ENCODE measurements around the gene GABBR2.
A peak's percentile ranks its signal among the peaks of the same experiment; 100 is the strongest.
"Not testable (repeated sequence)": the region's sequence is repeated elsewhere in the genome, so short reads cannot be mapped to it uniquely, and the experiment has no call there.

GABBR2 gene

GRCh38 chr9:98465799-98466198 lies 242.9 kb downstream of the GABBR2 start:
- no peak for DNase-seq

- not testable (repeated sequence) for DNase-seq
Observed at GRCh38 chr9:98464156-98464690, 244.5 kb downstream of the GABBR2 start.

GRCh38 chr9:98462310-98462709 lies 246.4 kb downstream of the GABBR2 start:
- DNase-seq = no peak

- no peak for DNase-seq
Observed at GRCh38 chr9:98460704-98461103, 248.0 kb downstream of the GABBR2 start.

GRCh38 chr9:98457726-98458370 lies 250.9 kb downstream of the GABBR2 start:
- no peak for DNase-seq

- peak; percentile 72 for DNase-seq
Observed at GRCh38 chr9:98456156-98456613, 252.6 kb downstream of the GABBR2 start.

DNA sequence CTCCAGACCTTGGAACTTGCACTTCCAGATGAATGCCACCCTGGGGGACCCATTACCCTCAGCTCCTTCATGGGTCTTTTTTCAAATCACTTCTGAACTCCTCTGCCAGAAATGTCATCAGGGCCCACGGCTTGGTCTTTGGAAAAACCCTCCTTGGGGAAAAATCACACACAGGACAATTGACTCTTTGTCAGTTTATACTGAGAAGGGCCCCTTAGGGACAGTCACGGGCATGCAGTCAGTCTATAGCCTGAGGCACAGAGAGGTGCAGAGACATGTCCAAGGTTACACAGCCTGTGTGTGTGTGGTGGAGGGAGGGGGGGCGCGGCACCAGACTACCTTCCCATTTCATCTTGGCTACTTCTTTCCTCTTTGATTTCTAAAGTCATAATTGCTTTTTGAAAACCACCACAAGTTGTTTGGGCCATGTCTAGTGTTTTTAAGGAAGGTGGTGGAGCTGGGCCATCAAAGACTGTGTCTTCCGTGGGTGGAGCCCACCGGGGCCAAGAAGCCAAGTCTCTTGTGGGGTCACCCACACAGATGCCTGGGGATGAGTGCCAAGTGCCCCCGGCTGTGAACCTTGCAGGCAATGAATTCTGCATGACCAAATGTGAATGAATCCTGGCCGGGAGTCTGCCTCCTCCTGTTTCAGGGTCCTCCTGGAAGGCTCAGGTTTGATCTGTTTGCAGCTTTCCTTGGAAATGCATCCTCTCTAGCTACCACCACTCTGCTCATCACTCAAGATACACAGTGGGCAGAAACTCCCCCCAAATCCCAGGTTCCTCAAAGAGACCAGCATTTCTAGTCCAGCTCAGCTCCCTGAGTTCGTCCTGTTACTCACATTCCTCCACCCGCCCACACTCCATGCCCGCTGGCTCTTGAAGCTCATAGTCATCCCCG lies 253.2 kb downstream of the GABBR2 start:
- DNase-seq = peak; percentile 42

- DNase-seq = peak; percentile 16
Observed at GRCh38 chr9:98453589-98454311, 255.0 kb downstream of the GABBR2 start.

- no peak for DNase-seq
Observed at GRCh38 chr9:98451576-98451975, 257.2 kb downstream of the GABBR2 start.

GRCh38 chr9:98450496-98450895 lies 258.2 kb downstream of the GABBR2 start:
- DNase-seq = no peak

DNA sequence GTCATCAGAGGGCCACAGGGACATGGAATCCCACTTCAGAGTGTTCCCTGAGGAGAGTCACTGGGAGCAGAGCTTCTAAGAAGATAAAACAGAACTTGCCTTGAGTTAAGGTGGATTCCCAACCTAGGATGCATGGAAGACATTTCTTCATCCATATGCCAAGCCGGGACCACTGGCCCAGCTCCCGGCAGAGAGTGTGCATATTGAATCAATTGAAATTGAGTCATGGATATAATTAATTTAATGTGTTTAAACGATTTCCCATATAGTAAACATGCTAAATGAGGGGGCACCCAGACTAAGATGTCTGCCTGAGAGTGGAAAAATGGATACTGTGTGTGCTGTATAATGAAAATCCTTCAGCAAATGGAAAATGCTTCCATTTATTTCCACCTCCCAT lies 258.9 kb downstream of the GABBR2 start:
- DNase-seq = no peak

DNA sequence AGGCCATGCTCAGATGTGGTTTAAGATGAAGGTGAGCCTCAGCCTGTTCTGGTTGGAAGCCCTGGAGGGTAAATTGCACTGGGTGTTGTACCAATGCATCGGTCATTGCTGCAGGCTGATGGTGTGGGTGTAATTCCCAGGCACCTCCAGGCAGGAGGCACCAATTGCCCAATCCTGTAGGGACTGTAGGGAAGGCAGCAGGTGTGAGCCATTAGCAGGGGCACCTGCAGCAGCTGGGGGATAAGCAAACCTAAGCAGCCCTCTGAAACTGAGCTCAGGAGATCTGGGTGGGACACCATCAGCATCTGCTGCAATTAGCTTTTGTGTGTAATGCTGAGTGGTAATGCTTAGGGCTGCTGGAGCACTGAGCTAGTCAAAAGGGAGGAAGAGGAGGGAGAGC lies 263.2 kb downstream of the GABBR2 start:
- peak; percentile 96 for DNase-seq

GRCh38 chr9:98444601-98445000 lies 264.1 kb downstream of the GABBR2 start:
- no peak for DNase-seq

DNA sequence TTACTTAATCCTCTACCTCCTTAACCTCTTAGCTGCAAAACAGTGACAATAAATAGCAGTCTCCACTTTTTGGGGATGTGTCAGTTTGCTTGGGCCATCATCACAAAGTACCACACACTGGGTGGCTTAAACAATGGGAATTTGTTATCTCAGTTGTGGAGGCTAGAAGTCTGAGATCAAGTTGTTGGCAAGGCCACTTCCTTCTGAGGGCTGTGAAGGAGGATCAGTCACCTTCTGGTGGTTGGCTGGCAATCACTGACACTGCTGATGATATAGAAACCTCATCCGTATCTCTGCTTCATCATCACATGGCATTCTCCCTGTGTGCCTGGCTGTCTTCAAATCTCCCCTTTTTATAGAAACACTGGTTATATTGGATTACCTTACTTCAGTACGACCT lies 266.2 kb downstream of the GABBR2 start:
- DNase-seq = no peak

DNA sequence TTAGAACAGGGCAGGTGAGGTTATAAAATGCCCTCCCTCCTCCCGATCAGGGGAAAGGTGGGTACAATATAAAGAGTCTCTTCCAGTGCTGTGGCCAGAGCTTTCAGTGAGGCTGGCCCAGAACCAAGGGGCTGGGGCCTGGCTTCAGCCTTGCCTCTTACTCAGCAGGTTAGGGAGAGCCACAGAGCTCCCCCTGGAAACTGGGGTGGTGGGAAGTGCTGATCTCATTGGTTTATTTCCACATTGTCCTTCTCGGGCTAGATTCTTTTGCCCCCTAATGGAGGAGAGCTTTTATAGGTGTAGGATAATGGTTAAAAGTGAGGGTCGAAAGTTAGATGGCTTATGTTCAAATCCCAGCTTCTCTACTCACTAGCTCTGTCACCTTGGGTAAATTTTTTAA lies 266.6 kb downstream of the GABBR2 start:
- no peak for DNase-seq

DNA sequence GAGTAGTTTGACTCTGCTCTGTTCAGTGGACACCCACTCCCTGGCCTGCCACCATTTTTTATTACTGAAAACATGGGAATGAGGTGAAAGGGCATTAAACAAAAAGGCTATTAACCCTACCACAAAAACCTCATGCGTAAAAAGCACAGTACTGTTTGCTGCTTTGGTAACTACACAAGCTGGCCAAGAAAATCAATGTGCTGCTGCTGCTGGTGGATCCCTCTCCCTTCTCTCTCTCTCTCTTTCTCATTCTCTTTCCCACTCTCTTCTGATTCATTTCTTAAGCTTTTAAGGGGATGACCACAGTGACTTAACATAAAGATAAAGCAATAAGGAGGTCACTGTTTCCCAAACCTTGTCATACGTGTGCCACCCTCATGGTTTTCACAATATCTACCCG lies 270.1 kb downstream of the GABBR2 start:
- DNase-seq = no peak

- DNase-seq = no peak
Observed at GRCh38 chr9:98437458-98438034, 271.2 kb downstream of the GABBR2 start.

GRCh38 chr9:98432960-98433359 lies 275.8 kb downstream of the GABBR2 start:
- no peak for DNase-seq

DNA sequence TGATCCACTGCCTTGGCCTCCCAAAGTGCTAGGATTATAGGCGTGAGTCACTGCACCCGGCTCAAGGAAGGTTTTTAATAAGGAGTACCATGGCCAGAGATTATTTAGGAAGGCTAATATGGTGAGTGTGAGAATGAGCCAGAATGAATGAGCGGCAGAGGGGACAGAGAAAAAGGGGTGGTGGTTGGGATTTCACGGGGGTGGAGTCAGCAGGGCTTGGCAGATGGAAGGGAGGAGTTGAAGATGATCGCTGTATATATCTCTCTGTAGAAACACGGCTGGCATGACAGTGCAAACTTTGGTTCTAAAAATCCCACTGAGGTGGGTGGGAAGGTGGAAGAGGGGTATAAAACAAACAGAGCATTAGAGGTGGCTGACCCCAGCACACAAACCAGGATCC lies 276.6 kb downstream of the GABBR2 start:
- peak; percentile 58 for DNase-seq

DNA sequence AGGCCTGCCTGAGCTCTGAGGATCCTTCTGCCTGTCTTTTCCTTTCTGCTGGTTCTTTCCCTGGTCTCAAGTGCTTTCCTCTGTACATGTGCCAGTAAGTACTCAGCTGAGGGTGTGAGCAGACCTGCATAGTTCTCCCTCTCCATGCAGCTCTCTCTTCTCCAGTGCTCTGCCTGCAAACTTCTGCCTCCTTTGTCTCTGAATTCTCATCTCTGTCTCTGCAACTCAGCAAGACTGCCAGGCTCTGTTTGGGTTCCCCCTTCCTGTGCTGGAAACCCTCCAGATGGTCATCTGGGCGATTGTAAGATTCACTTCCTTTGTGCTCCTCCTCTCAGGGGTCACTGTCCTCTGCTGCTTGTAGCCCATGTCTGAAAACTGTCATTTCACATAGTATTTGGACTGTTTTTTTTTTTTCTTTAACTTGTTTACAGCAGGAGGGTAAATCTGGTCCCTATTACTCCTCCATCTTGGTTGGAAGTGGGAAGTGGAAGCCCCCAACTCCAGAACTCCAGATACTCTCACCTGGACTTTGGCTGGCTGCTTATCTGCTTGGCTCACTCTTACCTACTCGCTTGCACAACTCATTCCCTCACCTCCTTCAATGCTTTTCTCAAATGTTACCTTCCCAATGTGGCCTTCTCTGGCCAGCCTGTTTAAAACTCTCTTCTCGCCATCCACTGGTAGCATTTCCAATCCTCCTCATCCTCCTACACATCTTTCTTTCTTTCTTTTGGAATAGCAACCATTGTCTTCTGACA lies 278.0 kb downstream of the GABBR2 start:
- peak; percentile 76 for DNase-seq

GRCh38 chr9:98429613-98430012 lies 279.1 kb downstream of the GABBR2 start:
- peak; percentile 21 for DNase-seq

DNA sequence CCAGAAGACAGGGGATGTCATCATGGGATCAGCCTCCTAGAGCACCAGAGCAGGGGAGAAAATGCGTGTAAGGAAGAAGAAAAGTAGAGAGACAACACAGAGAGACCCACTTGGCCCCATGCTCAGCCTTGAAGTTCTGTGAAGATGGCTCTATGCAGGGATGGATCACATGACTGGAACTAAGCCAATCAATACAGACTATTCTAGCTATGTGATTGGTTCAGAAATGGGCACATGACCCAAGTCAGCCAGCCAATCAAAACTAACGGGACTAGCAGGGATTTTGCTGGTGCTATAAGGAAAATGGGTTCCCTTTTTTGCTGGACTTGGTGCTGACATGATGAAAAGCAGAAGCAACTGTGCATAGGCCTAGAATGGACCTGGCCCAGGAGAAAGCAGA lies 280.3 kb downstream of the GABBR2 start:
- DNase-seq = no peak

Data from NCI-H69 (cell line).